NCI-H2029 (cell line): ENCODE results near the gene RCAN1.

Experiments
- DNase-seq: peaks from one replicate; lab custom pipeline; 2025; lab: John Stamatoyannopoulos, UW

RCAN1 gene

GRCh38 chr21:34598931-34599400 is 15.9 kb downstream of the RCAN1 start:
- DNase-seq, result peak; percentile 23

DNA sequence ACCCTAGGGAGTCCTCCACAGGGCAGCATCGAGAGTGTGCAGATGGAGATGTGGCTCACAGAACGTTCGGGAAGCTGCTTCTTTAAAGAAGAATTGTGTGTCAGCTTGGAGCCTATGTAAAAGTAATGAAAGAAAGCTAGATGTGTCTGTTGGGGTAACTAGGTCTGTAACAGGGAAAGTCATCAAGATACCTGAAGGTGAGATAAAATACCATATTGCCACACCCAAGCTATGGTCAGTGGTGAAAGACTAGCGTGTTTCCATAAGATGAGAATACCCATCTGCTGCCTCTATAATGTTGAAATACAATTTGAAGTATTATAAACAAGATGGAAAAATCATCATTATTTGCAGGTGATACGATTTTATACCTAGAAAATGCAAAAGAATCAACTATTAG is 17.5 kb downstream of the RCAN1 start:
- no peak for DNase-seq

DNA sequence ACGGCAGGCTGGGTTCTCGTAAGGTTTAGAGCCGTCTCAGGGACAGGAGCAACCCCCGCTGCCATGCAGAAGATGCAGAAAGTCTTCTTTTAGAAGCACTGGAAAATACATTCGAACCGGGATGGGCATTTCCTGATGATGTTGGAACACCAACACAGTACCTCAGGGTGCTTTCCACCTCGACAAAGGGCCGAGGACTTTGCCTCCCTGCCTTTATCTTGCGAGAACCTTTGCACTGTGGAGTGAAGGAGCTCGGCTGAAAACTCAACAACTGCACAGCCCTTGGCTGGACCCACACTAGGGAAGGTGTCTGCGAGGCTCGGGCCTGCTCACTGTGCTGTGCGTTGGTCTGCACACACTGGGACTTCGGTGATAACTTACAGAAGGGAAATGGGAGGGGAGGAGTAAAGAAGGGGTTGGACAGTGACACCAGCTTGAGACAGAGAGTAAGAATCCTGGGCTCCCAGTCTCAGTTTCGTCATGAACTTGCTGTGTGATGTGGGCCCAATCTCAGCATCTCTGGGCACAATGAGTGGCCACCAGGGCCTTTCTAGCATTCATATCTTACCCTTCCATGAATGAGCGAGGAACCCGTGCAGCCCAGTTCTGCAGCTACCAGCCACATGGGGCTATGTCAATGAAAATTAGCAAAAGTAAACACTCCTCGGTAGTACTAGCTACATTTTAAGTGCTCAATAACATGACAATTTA is 18.2 kb downstream of the RCAN1 start:
- DNase-seq, result no peak

DNA sequence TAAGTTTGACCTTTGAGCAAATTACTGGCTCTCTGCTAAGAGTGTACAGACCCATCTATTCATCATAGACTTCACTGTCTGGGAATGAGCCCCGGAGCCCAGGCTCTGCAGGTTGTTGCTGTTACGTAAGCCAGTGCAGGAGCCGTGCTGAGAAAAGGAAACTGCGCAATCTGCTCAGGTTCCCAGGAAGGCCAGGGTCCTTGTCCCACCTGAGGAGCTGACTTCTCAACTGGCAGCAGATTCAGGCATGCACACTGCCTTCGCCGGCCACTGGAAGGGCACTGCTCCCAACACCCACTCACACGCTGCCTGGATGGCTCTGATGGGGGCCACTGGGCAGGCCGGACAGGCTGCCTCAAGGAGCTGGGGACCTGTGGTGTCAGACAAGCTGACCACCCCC is 19.5 kb downstream of the RCAN1 start:
- no peak for DNase-seq

DNA sequence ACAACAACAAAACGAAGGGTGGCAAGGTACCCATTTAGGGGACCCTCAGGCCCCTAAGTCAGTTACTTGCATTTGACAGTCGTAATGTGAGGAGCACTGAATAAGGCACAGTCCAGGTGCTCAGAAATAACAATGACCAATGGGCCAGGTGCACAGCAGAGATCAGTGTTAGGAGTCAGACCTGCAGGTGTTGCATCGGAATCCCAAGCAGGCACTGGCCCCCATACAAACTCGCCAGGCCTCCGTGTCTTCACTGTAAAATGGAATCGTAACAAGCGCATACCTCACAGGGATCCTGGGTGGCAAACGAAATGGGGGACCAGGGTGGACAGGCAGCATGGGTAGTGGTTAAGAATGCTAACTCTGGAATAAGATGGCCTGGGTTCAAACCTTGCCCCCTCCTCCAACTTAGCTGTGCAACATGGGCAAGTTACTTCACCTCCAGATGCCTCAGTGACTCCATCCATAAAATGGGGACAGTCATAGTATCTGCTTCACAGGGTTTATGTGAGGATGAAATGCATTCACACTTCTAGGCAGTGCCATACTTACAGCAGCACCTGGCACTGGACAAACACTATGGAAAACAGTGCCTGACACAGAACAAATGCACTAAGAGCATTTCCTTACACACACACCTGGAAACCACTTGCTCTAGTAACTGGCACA is 20.2 kb downstream of the RCAN1 start:
- peak; percentile 31 for DNase-seq

- peak; percentile 80 for DNase-seq
These were observed 20.9 kb downstream of the RCAN1 start for GRCh38 chr21:34593954-34594531.

GRCh38 chr21:34593423-34593822 is 21.5 kb downstream of the RCAN1 start:
- peak; percentile 98 for DNase-seq

GRCh38 chr21:34592120-34592955 is 22.6 kb downstream of the RCAN1 start:
- no peak for DNase-seq

- peak; percentile 35 for DNase-seq
These were observed 24.4 kb downstream of the RCAN1 start for GRCh38 chr21:34590520-34590919.

GRCh38 chr21:34589511-34590282 is 25.2 kb downstream of the RCAN1 start:
- no peak for DNase-seq

DNA sequence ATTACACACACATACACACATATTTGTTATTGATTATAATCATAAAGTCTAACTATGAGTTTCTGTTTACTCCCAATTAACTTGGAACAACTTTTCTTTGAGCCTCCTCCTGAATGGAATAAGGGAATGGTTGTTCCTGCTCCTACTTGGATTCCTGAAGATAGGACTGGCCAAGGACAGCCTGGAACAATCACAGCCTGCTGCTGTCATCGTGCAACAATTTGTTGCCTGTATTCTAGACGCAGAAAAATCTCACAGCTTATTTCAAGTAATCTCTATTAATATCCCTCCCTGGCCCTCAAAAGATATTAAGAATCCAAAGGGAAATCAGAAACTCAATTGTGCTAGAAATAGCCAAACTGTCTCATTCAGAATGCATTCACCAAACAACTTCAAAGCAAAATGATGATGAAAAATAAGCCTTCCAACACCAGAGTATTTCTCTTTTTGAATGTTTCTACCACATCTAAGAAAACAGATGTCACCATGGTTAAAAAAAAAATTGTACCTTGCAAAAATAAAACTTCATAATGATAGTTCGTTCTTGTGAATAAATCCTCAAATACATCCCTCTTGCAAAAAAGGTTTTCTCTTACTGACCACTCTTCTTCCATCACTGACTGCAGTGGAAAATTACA is 30.9 kb downstream of the RCAN1 start:
- DNase-seq, result no peak

- DNase-seq, result no peak
These were observed 32.3 kb downstream of the RCAN1 start for GRCh38 chr21:34582506-34583150.

DNA sequence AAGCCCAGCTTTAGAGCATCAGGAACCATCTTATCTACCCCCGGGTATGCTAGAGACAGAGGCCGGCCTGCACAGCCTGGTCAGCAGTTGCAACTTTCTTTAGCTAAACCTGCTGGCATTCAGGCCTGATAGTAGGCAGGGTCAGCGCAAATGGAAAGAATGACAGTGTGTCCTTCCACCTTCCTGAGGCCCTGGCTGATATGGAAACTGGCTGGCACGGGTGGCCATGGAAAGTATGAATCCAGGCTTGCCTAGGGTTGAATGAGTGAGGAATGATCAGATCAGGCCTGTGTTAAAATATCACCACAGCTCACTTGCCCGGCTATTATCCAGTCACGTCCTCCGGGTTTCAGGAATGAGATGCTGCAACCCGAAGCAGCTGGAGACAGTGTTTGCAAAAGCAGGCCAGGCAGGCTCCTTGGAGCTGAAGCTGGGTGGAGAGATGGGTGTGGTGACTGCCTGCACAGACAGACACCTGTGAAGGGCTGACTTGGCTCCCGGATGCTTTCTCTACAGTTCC is 34.7 kb downstream of the RCAN1 start:
- no peak for DNase-seq

DNA sequence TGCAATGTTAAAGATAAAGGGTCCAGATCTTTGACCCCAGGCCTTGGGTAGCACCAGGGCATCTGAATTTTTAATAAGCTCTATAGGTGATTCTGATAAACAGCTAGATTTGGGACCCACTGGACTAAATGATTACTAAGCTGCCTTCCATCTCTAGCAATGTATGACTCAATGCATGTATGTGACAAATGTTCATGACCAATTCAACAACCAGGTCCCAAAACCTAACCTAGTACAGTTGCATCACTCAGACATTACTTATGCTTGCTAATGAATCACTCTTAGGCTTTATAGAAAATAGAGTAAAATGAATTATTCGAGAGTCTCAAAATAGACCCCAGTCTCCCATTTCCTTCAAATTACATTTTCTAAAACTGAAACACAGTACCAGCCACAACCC is 35.5 kb downstream of the RCAN1 start:
- no peak for DNase-seq

DNA sequence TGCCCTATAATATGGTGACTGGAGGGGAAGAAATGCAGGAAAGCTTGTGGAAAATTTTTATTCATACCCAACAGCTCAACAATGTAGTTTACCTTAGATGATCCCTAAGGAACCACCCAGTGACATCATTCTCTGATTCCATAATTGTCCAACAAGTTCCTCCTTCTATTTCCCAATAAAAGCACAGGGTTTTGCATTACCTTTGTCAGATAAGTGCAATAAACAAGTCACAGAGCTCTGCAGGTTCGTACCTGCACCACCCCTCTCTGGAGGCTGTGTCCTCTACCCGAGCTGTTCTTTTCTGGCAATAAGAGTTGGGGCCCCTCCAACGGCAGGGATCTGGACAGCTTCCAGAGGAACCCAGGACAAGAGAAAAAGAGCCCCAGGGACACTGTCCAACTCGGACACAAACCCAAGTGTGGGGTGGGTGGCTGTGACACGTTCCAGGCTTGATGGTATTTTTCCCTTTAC is 38.8 kb downstream of the RCAN1 start:
- peak; percentile 53 for DNase-seq

GRCh38 chr21:34574601-34575529 is 40.0 kb downstream of the RCAN1 start:
- no peak for DNase-seq

GRCh38 chr21:34571994-34572393 is 42.9 kb downstream of the RCAN1 start:
- DNase-seq, result no peak

DNA sequence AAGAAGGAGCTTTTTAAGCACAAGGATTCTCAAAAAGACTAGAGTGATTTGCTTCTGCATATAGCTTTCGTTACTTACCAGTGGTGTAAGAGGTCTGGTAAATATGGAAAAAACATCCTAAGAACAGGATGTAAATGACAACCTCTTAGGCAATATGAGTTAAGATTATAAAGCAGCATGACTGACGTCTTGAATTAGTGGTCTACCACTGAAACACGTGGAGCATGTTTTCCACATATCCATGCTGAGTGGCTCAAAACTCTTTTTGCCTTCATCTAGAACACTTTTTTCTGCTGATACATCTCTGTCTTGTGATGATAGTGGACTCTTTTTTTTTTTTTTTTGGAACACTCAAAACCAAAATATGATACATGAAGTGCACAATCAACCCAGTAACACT is 44.6 kb downstream of the RCAN1 start:
- DNase-seq, result no peak

GRCh38 chr21:34569381-34569979 is 45.4 kb downstream of the RCAN1 start:
- no peak for DNase-seq
